Hepatocyte (in vitro differentiated cells): ENCODE results near the gene GALNT17. TPM values are rescaled to one million over a fixed set of nuclear protein-coding genes. Genes with fewer than 3 reads are reported as not detected.

Source experiments
- DNase-seq: peaks from one replicate; pipeline ENCODE4 v3.0.0-alpha.2; 2016; ENCODE audit warnings: low spot score
- H2AFZ ChIP-seq: fragments of 200-600 bp; sonication (generic); 2 replicates; pipeline ENCODE4 v1.6.0; 2016; ENCODE audit warnings: antibody characterized with exemption, mild to moderate bottlenecking
- H3K27ac ChIP-seq: fragments of 200-600 bp; sonication (generic); 2 replicates; pipeline ENCODE4 v1.5.1; 2016; ENCODE audit warnings: mild to moderate bottlenecking
- H3K27me3 ChIP-seq: fragments of 200-600 bp; sonication (generic); 2 replicates; pipeline ENCODE4 v1.6.1; 2016
- H3K36me3 ChIP-seq: fragments of 200-600 bp; sonication (generic); replicated peaks from 2 replicates; pipeline ENCODE4 v1.5.1; 2016; ENCODE audit warnings: low read depth; ENCODE audit not compliant: insufficient read depth
- H3K4me1 ChIP-seq: fragments of 200-600 bp; sonication (generic); 2 replicates; pipeline ENCODE4 v1.5.1; 2016; ENCODE audit warnings: mild to moderate bottlenecking, moderate library complexity; ENCODE audit not compliant: insufficient read depth
- H3K4me2 ChIP-seq: fragments of 200-600 bp; sonication (generic); 2 replicates; pipeline ENCODE4 v1.6.0; 2016
- H3K4me3 ChIP-seq: fragments of 200-600 bp; sonication (generic); 2 replicates; pipeline ENCODE4 v1.5.1; 2016; ENCODE audit warnings: mild to moderate bottlenecking
- H3K79me2 ChIP-seq: fragments of 200-600 bp; sonication (generic); 2 replicates; pipeline ENCODE4 v1.6.0; 2017; ENCODE audit warnings: mild to moderate bottlenecking
- H3K9me2 ChIP-seq: fragments of 200-600 bp; sonication (generic); replicated peaks from 2 replicates; pipeline ENCODE4 v1.6.0; 2017; ENCODE audit warnings: mild to moderate bottlenecking; ENCODE audit not compliant: insufficient read depth
- H3K9me3 ChIP-seq: fragments of 200-600 bp; sonication (generic); 2 replicates; pipeline ENCODE4 v1.5.1; 2016; ENCODE audit warnings: low read depth, mild to moderate bottlenecking
- H4K20me1 ChIP-seq: fragments of 200-600 bp; sonication (generic); 2 replicates; pipeline ENCODE4 v1.6.0; 2016; ENCODE audit warnings: mild to moderate bottlenecking; ENCODE audit not compliant: insufficient read depth, poor library complexity, severe bottlenecking
- CTCF ChIP-seq: fragments of 200-600 bp; sonication (generic); IDR thresholded peaks from 2 replicates; pipeline ENCODE4 v1.5.1; 2016; ENCODE audit warnings: antibody characterized with exemption, mild to moderate bottlenecking; ENCODE audit not compliant: poor library complexity
- EZH2 ChIP-seq: fragments of 200-600 bp; sonication (generic); IDR thresholded peaks from 2 replicates; pipeline ENCODE4 v1.6.1; 2016; ENCODE audit warnings: antibody characterized with exemption, mild to moderate bottlenecking, borderline replicate concordance
- EZH2phosphoT487 ChIP-seq: fragments of 200-600 bp; sonication (generic); IDR thresholded peaks from one replicate; pipeline ENCODE4 v1.6.1; 2018; ENCODE audit warnings: antibody characterized with exemption, mild to moderate bottlenecking, low read depth, moderate library complexity; ENCODE audit not compliant: unreplicated experiment, severe bottlenecking
- WGBS: methylation state at CpG from one replicate; pipeline ENCODE4 v1.1.6; 2016; ENCODE audit warnings: low lambda C conversion rate; ENCODE audit errors: missing lambda C conversion rate; 5-methylcytosine and 5-hydroxymethylcytosine counted together
- polyA plus RNA-seq: library from polyadenylated mRNA; unstranded; fragments of >200 nt; fragmentation: Nextera tagmentation; extraction: Ambion mirVana; gene quantifications from 2 replicates; pipeline ENCODE4 v1.2.1, GENCODE V29; 2016
- total RNA-seq: library from RNA; depleted of rRNA; stranded (reverse); fragments of >200 nt; gene quantifications from 2 replicates; pipeline ENCODE4 v1.2.3, GENCODE V29; 2014

GALNT17 gene
- total and polyA plus RNA-seq, 2 experiments from 2014 or later = 4.3 to 8.1 TPM

DNA sequence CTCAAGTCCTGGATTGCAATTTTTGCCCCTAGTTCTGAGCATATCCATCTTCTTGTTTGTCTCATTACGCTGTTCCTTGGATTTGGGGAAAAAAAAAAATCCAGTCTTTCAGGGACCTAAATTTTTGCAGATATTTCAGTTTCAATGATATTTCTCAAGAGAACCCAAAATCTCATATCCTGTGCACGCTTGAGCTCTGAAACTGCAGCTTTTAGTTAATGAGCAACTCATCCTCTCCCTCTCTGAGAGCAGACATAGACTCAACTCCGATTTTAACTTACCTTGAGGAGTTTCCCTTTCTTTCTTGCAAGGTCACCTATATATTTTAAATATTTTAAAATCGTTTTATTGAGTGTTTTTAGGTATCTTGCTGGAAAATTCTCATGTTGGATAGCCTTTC is 200.3 kb downstream of the GALNT17 start:
- H3K27me3 ChIP-seq = no peaks in the 10 kb centered on the region
- H3K27ac ChIP-seq = no peak overlapping the region
- no peaks in the 10 kb centered on the region for H3K9me3 ChIP-seq
- H3K4me1 ChIP-seq = no peaks in the 10 kb centered on the region
- DNase-seq = no peak
- no peak overlapping the region for H3K4me2 ChIP-seq
- no peaks in the 10 kb centered on the region for H3K36me3 ChIP-seq
- H3K79me2 ChIP-seq = no peaks in the 10 kb centered on the region
- 70% methylated on average over 4 of the region's 4 CpGs for WGBS
- H2AFZ ChIP-seq = no peak overlapping the region
- no peaks in the 10 kb centered on the region for H3K9me2 ChIP-seq
- TF ChIP-seq EZH2 (no peak), EZH2phosphoT487 (no peak), CTCF (no peak)
- no peak overlapping the region for H3K4me3 ChIP-seq
- no peaks in the 10 kb centered on the region for H4K20me1 ChIP-seq

- Histone ChIP-seq H3K4me2 (no peak overlapping the region), H3K27me3 (no peaks in the 10 kb centered on the region), H3K9me2 (no peaks in the 10 kb centered on the region), H3K4me3 (no peak overlapping the region), H4K20me1 (no peaks in the 10 kb centered on the region), H3K79me2 (no peaks in the 10 kb centered on the region), H3K9me3 (no peaks in the 10 kb centered on the region), H3K27ac (no peak overlapping the region), H3K4me1 (no peaks in the 10 kb centered on the region), H3K36me3 (no peaks in the 10 kb centered on the region), H2AFZ (no peak overlapping the region)
- TF ChIP-seq CTCF (no peak), EZH2 (no peak), EZH2phosphoT487 (no peak)
- DNase-seq = no peak
- WGBS = 24% methylated on average over 1 of the region's 1 CpG
Measured at GRCh38 chr7:71334541-71334940, 202.6 kb downstream of the GALNT17 start.

DNA sequence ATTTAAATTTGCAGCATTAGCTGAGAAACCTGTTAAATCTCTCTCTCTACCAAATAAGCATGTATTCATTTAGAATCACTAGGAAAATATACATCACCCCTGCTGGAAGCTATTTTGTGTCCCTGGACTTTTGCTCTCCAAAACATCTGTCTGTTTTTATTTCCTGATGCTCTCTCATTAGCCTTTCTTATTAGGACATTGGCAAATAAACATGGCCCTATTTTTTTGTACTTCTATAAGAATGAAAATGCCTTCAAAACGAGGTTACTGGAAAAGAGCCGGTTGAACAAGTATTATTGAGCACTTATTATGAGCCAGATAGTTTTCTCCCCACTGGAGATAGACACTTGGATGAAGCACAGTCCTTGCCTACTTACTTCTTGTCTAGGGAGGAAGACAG is 206.9 kb downstream of the GALNT17 start:
- Histone ChIP-seq H3K79me2 (no peaks in the 10 kb centered on the region), H3K4me3 (no peak overlapping the region), H3K4me1 (no peaks in the 10 kb centered on the region), H3K27ac (no peak overlapping the region), H4K20me1 (no peaks in the 10 kb centered on the region), H3K27me3 (no peaks in the 10 kb centered on the region), H2AFZ (no peak overlapping the region), H3K4me2 (no peak overlapping the region), H3K9me2 (no peaks in the 10 kb centered on the region), H3K9me3 (no peaks in the 10 kb centered on the region), H3K36me3 (no peaks in the 10 kb centered on the region)
- TF ChIP-seq EZH2 = no peak
- TF ChIP-seq CTCF = no peak
- TF ChIP-seq EZH2phosphoT487 = no peak
- 87% methylated on average over 2 of the region's 2 CpGs for WGBS
- DNase-seq = no peak

- no peak for TF ChIP-seq EZH2
- no peak for TF ChIP-seq CTCF
- no peak for TF ChIP-seq EZH2phosphoT487
- WGBS = 92% methylated on average over 1 of the region's 1 CpG
- H3K36me3 ChIP-seq = no peaks in the 10 kb centered on the region
Measured at GRCh38 chr7:71339924-71340323, 208.0 kb downstream of the GALNT17 start.

More at GRCh38 chr7:71339924-71340323, 208.0 kb downstream of the GALNT17 start:
- no peak overlapping the region for H3K4me3 ChIP-seq
- H3K9me2 ChIP-seq = no peaks in the 10 kb centered on the region
- H2AFZ ChIP-seq = no peak overlapping the region
- no peak overlapping the region for H3K27ac ChIP-seq
- no peak overlapping the region for H3K4me2 ChIP-seq
- DNase-seq = no peak
- H3K4me1 ChIP-seq = no peaks in the 10 kb centered on the region
- H3K79me2 ChIP-seq = no peaks in the 10 kb centered on the region
- H3K27me3 ChIP-seq = no peaks in the 10 kb centered on the region
- no peaks in the 10 kb centered on the region for H4K20me1 ChIP-seq
- no peaks in the 10 kb centered on the region for H3K9me3 ChIP-seq
